Osteoblast (primary cell): ENCODE data around the gene OR10X1. TPM values are rescaled to one million over a fixed set of nuclear protein-coding genes. Genes with fewer than 3 reads are reported as not detected.

Experiments used
- DNase-seq: peaks from one replicate; pipeline ENCODE4 v3.0.0; 2011; ENCODE audit warnings: low spot score, mixed read lengths; ENCODE audit not compliant: insufficient read length; ENCODE audit errors: missing footprints
- H2AFZ ChIP-seq: 2 replicates; pipeline ENCODE4 v1.6.0; 2011; ENCODE audit warnings: mild to moderate bottlenecking, low read length
- H3K27ac ChIP-seq: 2 replicates; pipeline ENCODE4 v1.5.1; 2011; ENCODE audit warnings: mild to moderate bottlenecking, low read depth, low read length, moderate library complexity
- H3K27me3 ChIP-seq: 2 replicates; pipeline ENCODE4 v1.6.0; 2012; ENCODE audit warnings: mild to moderate bottlenecking, control low read depth, inconsistent platforms, low read length, moderate library complexity; ENCODE audit not compliant: insufficient read depth
- H3K36me3 ChIP-seq: 2 replicates; pipeline ENCODE4 v1.5.1; 2011; ENCODE audit warnings: mild to moderate bottlenecking, low read length, control low read depth, moderate library complexity; ENCODE audit not compliant: insufficient read depth
- H3K4me1 ChIP-seq: 2 replicates; pipeline ENCODE4 v1.5.1; 2011; ENCODE audit warnings: mild to moderate bottlenecking, low read length, control low read depth, moderate library complexity; ENCODE audit not compliant: insufficient read depth
- H3K4me2 ChIP-seq: 2 replicates; pipeline ENCODE4 v1.6.0; 2011; ENCODE audit warnings: mild to moderate bottlenecking, low read length; ENCODE audit not compliant: insufficient read depth
- H3K4me3 ChIP-seq: fragments of 200-600 bp; sonication (generic); 3 replicates; pipeline ENCODE4 v1.5.1; 2012; ENCODE audit warnings: mild to moderate bottlenecking, low read length, inconsistent platforms; ENCODE audit not compliant: insufficient read depth
- H3K79me2 ChIP-seq: 2 replicates; pipeline ENCODE4 v1.6.0; 2012; ENCODE audit warnings: mild to moderate bottlenecking, low read length, control low read depth, inconsistent platforms; ENCODE audit not compliant: insufficient read depth
- H3K9me3 ChIP-seq: 2 replicates; pipeline ENCODE4 v1.5.1; 2011; ENCODE audit warnings: low read depth, low read length, control low read depth
- H4K20me1 ChIP-seq: 2 replicates; pipeline ENCODE4 v1.6.0; 2012; ENCODE audit warnings: mild to moderate bottlenecking, low read length, control low read depth; ENCODE audit not compliant: insufficient read depth
- total RNA-seq: library from RNA; depleted of rRNA; stranded (reverse); fragments of >200 nt; gene quantifications from 2 replicates; pipeline ENCODE4 v1.2.3, GENCODE V29; 2012
- TF ChIP-seq, protein P1 (sequence below): IDR thresholded peaks from 2 replicates; pipeline ENCODE4 v1.5.1; 2011; ENCODE audit warnings: mild to moderate bottlenecking, low read depth, low read length, moderate library complexity; ENCODE audit errors: extremely low read depth

Gene OR10X1
- total RNA-seq, 1 donor: not detected

DNA sequence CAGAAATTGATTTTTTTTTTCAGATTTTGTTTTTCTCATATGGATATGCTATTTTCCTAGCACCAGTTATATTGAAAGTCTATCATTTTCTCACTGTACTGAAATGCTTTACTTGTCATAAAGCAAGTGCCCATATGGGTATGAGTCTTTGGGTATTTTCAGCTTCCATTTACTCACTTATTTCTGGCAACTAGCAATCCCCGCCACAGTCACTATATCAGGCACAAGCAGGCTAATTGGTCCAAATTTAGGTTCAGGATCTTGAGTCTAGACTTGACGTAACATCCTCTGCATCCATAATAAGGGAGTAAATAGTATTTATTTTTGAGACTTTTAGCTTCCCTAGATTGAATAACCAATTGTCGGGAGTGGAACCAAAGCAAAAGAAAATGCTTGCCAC lies 2.1 kb downstream of the OR10X1 start:
- DNase-seq: no peak
- Histone ChIP-seq H3K4me1 (no peaks in the 10 kb centered on the region), H3K27ac (no peak overlapping the region), H2AFZ (no peak overlapping the region), H3K4me2 (no peak overlapping the region), H3K36me3 (no peaks in the 10 kb centered on the region), H4K20me1 (no peaks in the 10 kb centered on the region), H3K79me2 (no peaks in the 10 kb centered on the region), H3K27me3 (no peaks in the 10 kb centered on the region), H3K4me3 (no peak overlapping the region), H3K9me3 (no peaks in the 10 kb centered on the region)
- TF ChIP-seq, protein P1, sequence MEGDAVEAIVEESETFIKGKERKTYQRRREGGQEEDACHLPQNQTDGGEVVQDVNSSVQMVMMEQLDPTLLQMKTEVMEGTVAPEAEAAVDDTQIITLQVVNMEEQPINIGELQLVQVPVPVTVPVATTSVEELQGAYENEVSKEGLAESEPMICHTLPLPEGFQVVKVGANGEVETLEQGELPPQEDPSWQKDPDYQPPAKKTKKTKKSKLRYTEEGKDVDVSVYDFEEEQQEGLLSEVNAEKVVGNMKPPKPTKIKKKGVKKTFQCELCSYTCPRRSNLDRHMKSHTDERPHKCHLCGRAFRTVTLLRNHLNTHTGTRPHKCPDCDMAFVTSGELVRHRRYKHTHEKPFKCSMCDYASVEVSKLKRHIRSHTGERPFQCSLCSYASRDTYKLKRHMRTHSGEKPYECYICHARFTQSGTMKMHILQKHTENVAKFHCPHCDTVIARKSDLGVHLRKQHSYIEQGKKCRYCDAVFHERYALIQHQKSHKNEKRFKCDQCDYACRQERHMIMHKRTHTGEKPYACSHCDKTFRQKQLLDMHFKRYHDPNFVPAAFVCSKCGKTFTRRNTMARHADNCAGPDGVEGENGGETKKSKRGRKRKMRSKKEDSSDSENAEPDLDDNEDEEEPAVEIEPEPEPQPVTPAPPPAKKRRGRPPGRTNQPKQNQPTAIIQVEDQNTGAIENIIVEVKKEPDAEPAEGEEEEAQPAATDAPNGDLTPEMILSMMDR: no peak

DNA sequence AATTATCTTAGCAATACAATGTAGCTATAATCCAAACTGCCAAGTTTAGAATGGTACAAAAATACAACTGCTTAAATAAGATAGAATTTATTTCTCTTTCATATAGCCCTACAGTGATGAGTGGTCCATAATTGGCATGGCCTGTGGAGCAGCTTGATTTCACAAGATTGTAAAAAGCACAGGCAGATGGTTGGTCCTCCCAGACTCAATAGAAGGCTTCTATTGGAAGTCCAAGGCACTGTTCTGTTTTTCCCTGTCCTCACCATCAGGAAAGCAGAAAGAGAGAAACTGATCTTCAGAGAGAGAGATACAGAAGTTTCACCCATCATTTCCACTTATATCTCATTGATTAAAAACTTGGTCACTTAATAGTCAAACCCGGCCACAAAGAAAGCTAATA lies 7.5 kb downstream of the OR10X1 start:
- Histone ChIP-seq H3K4me2 (no peak overlapping the region), H3K9me3 (no peaks in the 10 kb centered on the region)
- TF ChIP-seq, protein P1: no peak

DNA sequence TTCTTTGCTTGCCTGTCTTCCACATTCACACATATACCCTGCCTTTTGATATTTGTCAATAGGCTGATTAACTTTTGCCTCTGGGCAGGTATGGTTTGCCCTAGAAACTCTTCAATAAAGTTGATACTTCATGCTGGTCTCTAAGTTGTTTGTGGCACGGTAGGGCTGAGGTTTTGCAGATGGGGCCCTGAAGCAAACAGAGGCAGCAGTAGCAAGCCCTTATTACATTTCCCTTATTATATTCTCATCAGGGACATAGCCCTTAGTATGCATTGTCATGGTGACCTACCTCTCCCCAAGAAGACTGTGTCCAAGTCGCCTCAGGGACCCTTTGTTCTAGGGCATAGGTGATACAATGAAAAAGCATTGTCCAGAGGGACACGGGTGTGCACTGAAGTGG lies 9.2 kb downstream of the OR10X1 start, which contains the start of gene OR6P1:
OR6P1 (minus strand) TSS at position 101 of the 400 bp plus-strand sequence. CDS start 6,976 bp downstream, outside the sequence.
- no peaks in the 10 kb centered on the region for H3K27me3 ChIP-seq
- no peak for DNase-seq
- H3K36me3 ChIP-seq: no peaks in the 10 kb centered on the region
- no peak within 1 kb of the TSS for H2AFZ ChIP-seq
- TF ChIP-seq, protein P1: no peak
- H3K27ac ChIP-seq: no peak within 1 kb of the TSS
- H3K4me1 ChIP-seq: no peaks in the 10 kb centered on the region
- H3K9me3 ChIP-seq: no peaks in the 10 kb centered on the region
- H3K4me3 ChIP-seq: no peak within 1 kb of the TSS
- no peaks in the 10 kb centered on the region for H3K79me2 ChIP-seq
- H4K20me1 ChIP-seq: no peaks in the 10 kb centered on the region
- no peak within 1 kb of the TSS for H3K4me2 ChIP-seq

More for the DNA sequence above, 7.5 kb downstream of the OR10X1 start:
- H2AFZ ChIP-seq: no peak overlapping the region
- H3K36me3 ChIP-seq: no peaks in the 10 kb centered on the region
- no peaks in the 10 kb centered on the region for H3K27me3 ChIP-seq
- no peak overlapping the region for H3K4me3 ChIP-seq
- no peaks in the 10 kb centered on the region for H3K79me2 ChIP-seq
- DNase-seq: peak; percentile 66
- no peak overlapping the region for H3K27ac ChIP-seq
- H4K20me1 ChIP-seq: no peaks in the 10 kb centered on the region
- H3K4me1 ChIP-seq: no peaks in the 10 kb centered on the region

DNA sequence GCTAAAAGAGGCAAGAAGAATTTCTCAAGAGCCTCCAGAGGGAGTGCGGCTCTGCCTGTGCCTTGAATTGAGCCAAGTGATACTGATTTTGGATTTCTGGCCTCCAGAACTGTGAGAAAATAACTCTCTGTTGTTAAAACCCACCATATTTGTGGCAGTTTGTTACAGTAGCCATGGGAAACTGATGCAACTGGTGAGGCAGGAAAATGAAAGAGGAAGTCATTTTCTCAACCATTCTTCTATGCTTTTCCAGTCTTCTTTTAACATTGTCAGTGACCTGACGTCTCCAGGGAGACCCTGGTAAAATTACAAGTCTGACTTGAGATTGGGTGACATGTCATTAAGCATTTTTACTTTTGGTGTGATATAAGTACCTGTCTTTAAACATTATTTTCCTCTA lies 15.1 kb downstream of the OR10X1 start:
- TF ChIP-seq, protein P1: no peak
- Histone ChIP-seq H2AFZ (no peak overlapping the region), H3K79me2 (no peaks in the 10 kb centered on the region), H3K4me1 (no peaks in the 10 kb centered on the region), H3K27me3 (no peaks in the 10 kb centered on the region), H3K9me3 (no peaks in the 10 kb centered on the region), H3K27ac (no peak overlapping the region), H3K4me3 (no peak overlapping the region), H4K20me1 (no peaks in the 10 kb centered on the region), H3K36me3 (no peaks in the 10 kb centered on the region), H3K4me2 (no peak overlapping the region)
- no peak for DNase-seq
